Large intestine (tissue), 3 donors: ENCODE data around the gene MED16. TPM values are rescaled to one million over a fixed set of nuclear protein-coding genes. Genes with fewer than 3 reads are reported as not detected.
"Not testable (repeated sequence)": the region's sequence is repeated elsewhere in the genome, so short reads cannot be mapped to it uniquely, and the experiment has no call there.

ENCODE experiments used
- DNase-seq, 2 donors: peaks; one replicate each; pipeline versions ENCODE4 v3.0.0 to v3.0.0-alpha.2; 2013
- H3K27ac ChIP-seq: one replicate; pipeline ENCODE4 v1.5.1; 2013; ENCODE audit warnings: low read length
- H3K27me3 ChIP-seq: 2 replicates; pipeline ENCODE4 v1.6.1; 2013; ENCODE audit warnings: low read length; ENCODE audit not compliant: control insufficient read depth, insufficient read depth
- H3K36me3 ChIP-seq: 2 replicates; pipeline ENCODE4 v1.6.1; 2013; ENCODE audit warnings: low read length; ENCODE audit not compliant: control insufficient read depth, insufficient read depth
- H3K4me1 ChIP-seq: one replicate; pipeline ENCODE4 v1.6.1; 2013; ENCODE audit warnings: low read length; ENCODE audit not compliant: control insufficient read depth, insufficient read depth
- H3K4me3 ChIP-seq: one replicate; pipeline ENCODE4 v1.5.1; 2013; ENCODE audit warnings: low read length
- H3K9me3 ChIP-seq: one replicate; pipeline ENCODE4 v1.6.1; 2013; ENCODE audit warnings: mild to moderate bottlenecking, low read depth, low read length, moderate library complexity; ENCODE audit not compliant: control insufficient read depth
- WGBS: methylation state at CpG from one replicate; pipeline ENCODE4 v1.1.5; 2013; ENCODE audit warnings: low lambda C conversion rate; ENCODE audit not compliant: insufficient coverage; 5-methylcytosine and 5-hydroxymethylcytosine counted together
- polyA plus RNA-seq: library from polyadenylated mRNA; unstranded; fragments of 120-200 nt; gene quantifications from one replicate; pipeline ENCODE4 v1.2.1, GENCODE V29; 2013

The MED16 gene
- polyA plus RNA-seq, 1 donor: 41.7 TPM

- no CpG with 5 or more reads among the region's 15 CpGs for WGBS
- Histone ChIP-seq H3K27ac (no peak overlapping the region), H3K9me3 (no peaks in the 10 kb centered on the region), H3K4me1 (no peaks in the 10 kb centered on the region), H3K27me3 (peaks cover 30% of the 10 kb centered on the region), H3K4me3 (no peak overlapping the region), H3K36me3 (no peaks in the 10 kb centered on the region)
- no peak for DNase-seq
Measured at GRCh38 chr19:824885-825284, 68.1 kb downstream of the MED16 start.

DNA sequence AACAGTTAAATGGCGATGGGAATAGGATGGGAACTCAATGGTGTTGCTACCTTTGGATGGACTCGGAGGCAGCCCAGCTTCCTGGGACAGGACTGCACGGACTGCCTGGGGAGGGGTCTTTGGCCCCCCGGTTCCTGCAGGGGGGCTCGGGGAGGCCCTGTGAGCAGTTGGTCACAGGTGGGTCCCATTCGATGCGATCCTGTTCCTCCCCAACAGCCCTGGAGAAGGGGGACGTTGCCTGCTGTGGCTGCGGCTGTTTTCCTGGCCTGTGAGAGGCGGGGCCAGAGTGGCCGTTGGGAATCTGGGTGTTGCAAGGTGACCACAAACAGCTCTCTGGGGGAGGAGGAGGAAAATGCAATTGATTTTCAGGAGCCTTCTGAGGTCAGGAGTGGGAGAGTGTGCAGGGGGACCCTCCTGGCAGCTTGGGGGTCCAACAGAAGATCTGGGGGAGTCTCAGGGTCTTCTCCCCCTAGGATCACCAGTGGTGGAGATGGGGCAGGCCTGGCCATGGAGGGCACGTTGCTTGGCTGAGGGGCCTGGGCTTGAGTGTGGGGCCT lies 69.3 kb downstream of the MED16 start:
- Histone ChIP-seq H3K27me3 (peaks cover 26% of the 10 kb centered on the region), H3K4me1 (no peaks in the 10 kb centered on the region), H3K36me3 (no peaks in the 10 kb centered on the region), H3K27ac (no peak overlapping the region), H3K9me3 (no peaks in the 10 kb centered on the region), H3K4me3 (no peak overlapping the region)
- no CpG with 5 or more reads among the region's 12 CpGs for WGBS
- DNase-seq: no peak

DNA sequence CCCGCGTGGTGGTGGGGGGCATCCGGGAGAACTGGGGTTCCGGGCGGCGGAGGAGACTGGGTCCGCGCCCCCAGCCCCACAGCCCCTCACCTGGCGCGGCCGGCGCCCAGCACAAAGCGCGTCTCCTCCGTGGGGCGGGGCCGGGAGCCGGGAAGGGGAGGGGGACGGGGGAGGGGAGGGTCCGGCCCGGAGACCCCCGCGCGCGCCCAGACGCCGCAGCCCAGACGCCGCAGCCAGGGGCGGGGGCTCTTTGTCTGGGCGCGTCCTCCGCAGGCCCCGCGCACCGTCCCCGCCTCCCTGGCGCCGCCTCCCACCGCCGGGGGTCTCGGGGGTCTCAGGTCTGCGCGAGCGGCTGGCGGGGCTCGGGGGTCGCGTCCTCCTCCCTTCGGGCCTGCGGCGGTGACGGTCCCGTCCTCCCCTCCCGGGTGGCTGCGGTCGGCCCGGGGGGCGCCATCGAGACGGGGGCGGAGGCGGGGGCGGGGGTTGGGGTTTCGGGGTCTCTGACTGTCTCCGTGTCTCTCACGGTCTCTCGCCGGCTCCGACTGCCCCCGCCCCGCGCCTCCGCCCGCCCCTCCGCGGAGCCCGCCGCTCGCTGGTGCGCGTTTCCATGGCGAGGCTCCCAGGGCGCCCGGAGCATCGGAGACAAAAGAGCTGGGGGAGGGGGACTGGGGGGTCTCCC lies 71.0 kb downstream of the MED16 start, which contains the start of gene PLPPR3:
PLPPR3 (minus strand) TSS at position 131 of the 679 bp plus-strand sequence. CDS start 396 bp downstream, outside the sequence.
- no peaks in the 10 kb centered on the region for H3K36me3 ChIP-seq
- peak within 1 kb of the TSS; percentile 10 for H3K4me3 ChIP-seq
- H3K27ac ChIP-seq: no peak within 1 kb of the TSS
- no peaks in the 10 kb centered on the region for H3K4me1 ChIP-seq
- no peaks in the 10 kb centered on the region for H3K9me3 ChIP-seq
- no CpG with 5 or more reads among the region's 86 CpGs for WGBS
- no peak for DNase-seq
- peaks cover 26% of the 10 kb centered on the region for H3K27me3 ChIP-seq

- no CpG with 5 or more reads among the region's 64 CpGs for WGBS
- Histone ChIP-seq H3K36me3 (no peaks in the 10 kb centered on the region), H3K27me3 (peaks cover 26% of the 10 kb centered on the region), H3K4me1 (no peaks in the 10 kb centered on the region), H3K9me3 (peaks cover 4% of the 10 kb centered on the region), H3K27ac (no peak overlapping the region), H3K4me3 (peak overlapping the region; percentile 10)
- DNase-seq: no peak
Measured at GRCh38 chr19:821231-821824, 71.7 kb downstream of the MED16 start.

DNA sequence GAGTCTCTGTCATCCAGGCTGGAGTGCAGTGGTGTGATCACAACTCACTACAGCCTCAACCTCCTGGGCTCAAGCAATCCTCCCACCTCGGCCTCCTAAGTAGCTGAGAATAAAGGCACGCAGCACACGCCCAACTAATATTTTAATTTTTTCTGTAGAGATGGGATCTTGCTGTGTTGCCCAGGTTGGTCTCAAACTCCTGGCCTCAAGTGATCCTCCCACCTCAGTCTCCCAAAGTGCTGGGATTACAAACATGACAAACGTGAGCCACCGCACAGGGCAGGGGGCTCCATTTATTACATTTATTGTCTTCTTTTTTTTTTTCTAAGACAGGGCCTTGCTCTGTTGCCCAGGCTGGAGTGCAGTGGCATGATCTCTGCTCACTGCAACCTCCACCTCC lies 72.8 kb downstream of the MED16 start:
- not testable (repeated sequence) for H3K27ac ChIP-seq, DNase-seq, H3K4me1 ChIP-seq, H3K4me3 ChIP-seq, H3K36me3 ChIP-seq, H3K9me3 ChIP-seq
- WGBS: no CpG with 5 or more reads among the region's 5 CpGs
- H3K27me3 ChIP-seq: peaks cover 23% of the 10 kb centered on the region

Other genes with a start within 250 kb of the MED16 start
- 41.4 TPM for gene RNF126, start 230.0 kb downstream of the MED16 start, polyA plus RNA-seq
- gene FSTL3, start 216.8 kb downstream of the MED16 start, polyA plus RNA-seq: 32.9 TPM
- 1.1 TPM for gene PRSS57, start 197.7 kb downstream of the MED16 start, polyA plus RNA-seq
- 29.2 TPM for gene PALM, start 184.3 kb downstream of the MED16 start, polyA plus RNA-seq
- gene MISP, start 142.1 kb downstream of the MED16 start, polyA plus RNA-seq: 200 TPM
- gene PTBP1, start 95.7 kb downstream of the MED16 start, polyA plus RNA-seq: 240 TPM
- gene PLPPR3, start 71.2 kb downstream of the MED16 start, polyA plus RNA-seq: 5.2 TPM
- 0.33 TPM for gene AZU1, start 65.3 kb downstream of the MED16 start, polyA plus RNA-seq
- 0.22 TPM for gene PRTN3, start 52.2 kb downstream of the MED16 start, polyA plus RNA-seq
- gene ELANE, start 40.9 kb downstream of the MED16 start, polyA plus RNA-seq: 0.09 TPM
- gene CFD, start 33.5 kb downstream of the MED16 start, polyA plus RNA-seq: 6.1 TPM
- not detected for gene RNU6-9, start 297 bp upstream of the MED16 start, polyA plus RNA-seq
- 44.0 TPM for gene R3HDM4, start 20.0 kb upstream of the MED16 start, polyA plus RNA-seq
- gene KISS1R, start 24.1 kb upstream of the MED16 start, polyA plus RNA-seq: 0.33 TPM
- gene ARID3A, start 32.8 kb upstream of the MED16 start, polyA plus RNA-seq: 187 TPM
- 33.7 TPM for gene WDR18, start 91.2 kb upstream of the MED16 start, polyA plus RNA-seq
- gene GRIN3B, start 107.2 kb upstream of the MED16 start, polyA plus RNA-seq: 0.22 TPM
- 144 TPM for gene TMEM259, start 127.9 kb upstream of the MED16 start, polyA plus RNA-seq
- not detected for gene RNU6-2, start 128.3 kb upstream of the MED16 start, polyA plus RNA-seq
- gene CNN2, start 133.4 kb upstream of the MED16 start, polyA plus RNA-seq: 31.5 TPM
- 5.7 TPM for gene ABCA7, start 146.9 kb upstream of the MED16 start, polyA plus RNA-seq
- 14.0 TPM for gene ARHGAP45, start 174.0 kb upstream of the MED16 start, polyA plus RNA-seq
- 130 TPM for gene POLR2E, start 202.2 kb upstream of the MED16 start, polyA plus RNA-seq
- 394 TPM for gene GPX4, start 210.8 kb upstream of the MED16 start, polyA plus RNA-seq